Measurements from ENCODE around the gene HERC6.

HERC6 gene

DNA sequence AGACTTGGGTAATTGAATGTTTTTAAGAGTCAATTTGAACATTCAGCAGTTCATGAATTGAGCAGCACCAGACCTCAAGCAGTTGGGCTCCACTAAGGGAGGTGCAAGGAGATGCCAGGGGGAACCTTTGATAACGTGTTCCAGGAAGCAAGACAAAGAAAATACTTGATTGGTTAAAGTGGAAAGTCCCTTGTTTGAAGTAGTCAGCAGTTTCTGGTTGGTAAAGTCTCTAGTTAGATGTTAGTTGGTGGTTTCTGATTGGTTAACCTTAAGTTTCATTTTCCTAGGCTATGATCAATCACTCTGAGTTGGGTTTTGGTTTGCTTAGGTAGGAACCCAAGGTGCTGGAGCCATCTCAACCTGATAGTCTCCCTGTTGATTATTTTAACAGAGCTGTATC is 4.0 kb downstream of the HERC6 start:
- Histone ChIP-seq H3K9me3 (ENCODE audit: control insufficient read depth, insufficient read depth, low read depth, low read length) (no peaks in the 10 kb centered on the region), H3K36me3 (ENCODE audit: control insufficient read depth in 2 of 2, insufficient read depth in 1 of 2, low read length in 2 of 2) (peaks cover 0 to 9% of the 10 kb centered on the region in 2 experiments; a peak in 1 of 3 replicates), H3K4me3 (ENCODE audit: low read depth, low read length) (no peak overlapping the region), H3K4me1 (ENCODE audit: control insufficient read depth, insufficient read depth, low read length) (no peaks in the 10 kb centered on the region), H3K27ac (ENCODE audit: extremely low read depth, low read depth, low read length) (no peak overlapping the region)
- CTCF ChIA-PET = no interaction called here
- POLR2A ChIA-PET = no interaction called here
- TF ChIP-seq ZNF623 (tag by site-specific recombination; IDR thresholded peaks at IDR 0.05) = no peak
- no peak for TF ChIP-seq ZNF473 (tag by site-specific recombination; IDR thresholded peaks at IDR 0.05)

DNA sequence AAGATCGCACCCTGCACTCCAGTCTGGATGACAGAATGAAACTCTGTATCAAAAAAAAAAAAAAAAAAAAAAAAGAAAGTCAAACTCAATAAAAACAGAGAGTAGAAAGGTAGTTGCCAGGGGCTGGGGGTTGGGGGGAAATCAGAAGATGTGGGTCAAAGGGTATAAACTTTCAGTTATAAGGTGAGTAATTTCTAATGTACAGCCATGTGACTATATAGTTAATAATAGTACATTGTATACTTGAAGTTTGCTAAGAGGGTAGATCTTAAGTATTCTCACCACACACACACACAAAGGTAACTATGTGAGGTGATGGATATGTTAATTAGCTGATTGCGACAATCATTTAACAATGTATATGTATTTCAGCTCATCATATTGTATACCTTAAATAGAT is 11.5 kb downstream of the HERC6 start:
- no peaks in the 10 kb centered on the region for H3K4me1 ChIP-seq (ENCODE audit: control insufficient read depth, insufficient read depth, low read length)
- H3K36me3 ChIP-seq (ENCODE audit: control insufficient read depth in 2 of 2, insufficient read depth in 1 of 2, low read length in 2 of 2) = peaks cover 0 to 26% of the 10 kb centered on the region in 2 experiments; a peak in 1 of 3 replicates
- TF ChIP-seq ZNF157 (tag by site-specific recombination; IDR thresholded peaks at IDR 0.05) = no peak
- TF ChIP-seq, protein P1, sequence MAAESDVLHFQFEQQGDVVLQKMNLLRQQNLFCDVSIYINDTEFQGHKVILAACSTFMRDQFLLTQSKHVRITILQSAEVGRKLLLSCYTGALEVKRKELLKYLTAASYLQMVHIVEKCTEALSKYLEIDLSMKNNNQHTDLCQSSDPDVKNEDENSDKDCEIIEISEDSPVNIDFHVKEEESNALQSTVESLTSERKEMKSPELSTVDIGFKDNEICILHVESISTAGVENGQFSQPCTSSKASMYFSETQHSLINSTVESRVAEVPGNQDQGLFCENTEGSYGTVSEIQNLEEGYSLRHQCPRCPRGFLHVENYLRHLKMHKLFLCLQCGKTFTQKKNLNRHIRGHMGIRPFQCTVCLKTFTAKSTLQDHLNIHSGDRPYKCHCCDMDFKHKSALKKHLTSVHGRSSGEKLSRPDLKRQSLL (tag by site-specific recombination; IDR thresholded peaks at IDR 0.05) = no peak
- no peak for TF ChIP-seq ZNF221 (tag by site-specific recombination; IDR thresholded peaks at IDR 0.05; ENCODE audit: borderline replicate concordance)
- no peak for TF ChIP-seq HOXD13 (CRISPR knock-in tag; IDR thresholded peaks at IDR 0.05; ENCODE audit: borderline replicate concordance)
- TF ChIP-seq, protein P2, sequence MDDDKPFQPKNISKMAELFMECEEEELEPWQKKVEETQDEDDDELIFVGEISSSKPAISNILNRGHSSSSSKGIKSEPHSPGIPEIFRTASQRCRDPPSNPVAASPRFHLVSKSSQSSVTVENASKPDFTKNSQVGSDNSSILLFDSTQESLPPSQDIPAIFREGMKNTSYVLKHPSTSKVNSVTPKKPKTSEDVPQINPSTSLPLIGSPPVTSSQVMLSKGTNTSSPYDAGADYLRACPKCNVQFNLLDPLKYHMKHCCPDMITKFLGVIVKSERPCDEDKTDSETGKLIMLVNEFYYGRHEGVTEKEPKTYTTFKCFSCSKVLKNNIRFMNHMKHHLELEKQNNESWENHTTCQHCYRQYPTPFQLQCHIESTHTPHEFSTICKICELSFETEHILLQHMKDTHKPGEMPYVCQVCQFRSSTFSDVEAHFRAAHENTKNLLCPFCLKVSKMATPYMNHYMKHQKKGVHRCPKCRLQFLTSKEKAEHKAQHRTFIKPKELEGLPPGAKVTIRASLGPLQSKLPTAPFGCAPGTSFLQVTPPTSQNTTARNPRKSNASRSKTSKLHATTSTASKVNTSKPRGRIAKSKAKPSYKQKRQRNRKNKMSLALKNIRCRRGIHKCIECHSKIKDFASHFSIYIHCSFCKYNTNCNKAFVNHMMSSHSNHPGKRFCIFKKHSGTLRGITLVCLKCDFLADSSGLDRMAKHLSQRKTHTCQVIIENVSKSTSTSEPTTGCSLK (tag by site-specific recombination; IDR thresholded peaks at IDR 0.05) = no peak
- no peak for TF ChIP-seq ZNF777 (tag by site-specific recombination; IDR thresholded peaks at IDR 0.05; ENCODE audit: borderline replicate concordance)
- ChIA-PET POLR2A (no interaction called here), CTCF (no interaction called here)
- H3K4me3 ChIP-seq (ENCODE audit: low read depth, low read length) = no peak overlapping the region
- H3K9me3 ChIP-seq (ENCODE audit: control insufficient read depth, insufficient read depth, low read depth, low read length) = no peaks in the 10 kb centered on the region
- no peak overlapping the region for H3K27ac ChIP-seq (ENCODE audit: extremely low read depth, low read depth, low read length)

DNA sequence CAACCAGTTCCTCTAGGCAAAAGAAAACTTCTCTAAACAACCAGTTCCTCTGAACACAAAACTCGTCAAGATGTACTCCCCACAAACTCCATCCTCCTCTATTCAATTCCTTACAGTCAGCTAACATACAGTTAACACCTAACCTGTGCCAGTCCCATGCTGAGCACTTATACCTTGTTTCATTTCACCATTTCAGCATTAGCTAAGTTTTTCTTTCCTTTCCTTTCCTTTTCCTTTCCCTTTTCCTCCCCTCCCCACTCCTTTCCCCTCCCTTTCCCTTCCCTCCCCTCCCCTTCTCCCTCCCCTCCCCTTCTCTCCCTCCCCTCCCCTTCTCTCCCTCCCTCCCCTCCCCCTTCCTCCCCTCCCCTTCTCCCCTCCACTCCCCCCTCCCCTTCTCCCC is 13.1 kb downstream of the HERC6 start:
- H3K36me3 ChIP-seq (ENCODE audit: control insufficient read depth in 2 of 2, insufficient read depth in 1 of 2, low read length in 2 of 2) = peaks cover 0 to 27% of the 10 kb centered on the region in 2 experiments; a peak in 1 of 3 replicates
- CTCF ChIA-PET = no interaction called here
- H3K9me3 ChIP-seq (ENCODE audit: control insufficient read depth, insufficient read depth, low read depth, low read length) = no peaks in the 10 kb centered on the region
- H3K4me3 ChIP-seq (ENCODE audit: low read depth, low read length) = no peak overlapping the region
- TF ChIP-seq SP2 (tag by site-specific recombination; IDR thresholded peaks at IDR 0.05) (no peak), PRDM1 (tag by site-specific recombination; IDR thresholded peaks at IDR 0.05) (peak; percentile 58)
- H3K27ac ChIP-seq (ENCODE audit: extremely low read depth, low read depth, low read length) = no peak overlapping the region
- POLR2A ChIA-PET = no interaction called here
- no peaks in the 10 kb centered on the region for H3K4me1 ChIP-seq (ENCODE audit: control insufficient read depth, insufficient read depth, low read length)

DNA sequence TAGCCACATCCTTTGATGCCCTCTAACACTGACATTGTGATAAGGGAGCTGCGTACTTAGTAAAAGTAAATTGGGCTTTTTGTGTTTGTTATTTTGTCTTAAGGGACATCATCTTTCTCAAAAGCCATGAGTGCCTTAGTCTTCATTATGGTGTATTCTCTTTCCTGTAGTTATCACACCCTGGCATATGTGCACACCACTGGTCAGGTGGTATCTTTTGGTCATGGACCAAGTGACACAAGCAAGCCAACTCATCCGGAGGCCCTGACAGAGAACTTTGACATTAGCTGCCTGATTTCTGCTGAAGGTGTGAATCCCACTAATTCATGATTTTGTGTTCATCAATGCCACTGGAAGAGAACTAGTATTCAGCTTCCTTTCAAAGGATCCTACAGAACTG is 18.0 kb downstream of the HERC6 start:
- CTCF ChIA-PET = no interaction called here
- POLR2A ChIA-PET = no interaction called here

DNA sequence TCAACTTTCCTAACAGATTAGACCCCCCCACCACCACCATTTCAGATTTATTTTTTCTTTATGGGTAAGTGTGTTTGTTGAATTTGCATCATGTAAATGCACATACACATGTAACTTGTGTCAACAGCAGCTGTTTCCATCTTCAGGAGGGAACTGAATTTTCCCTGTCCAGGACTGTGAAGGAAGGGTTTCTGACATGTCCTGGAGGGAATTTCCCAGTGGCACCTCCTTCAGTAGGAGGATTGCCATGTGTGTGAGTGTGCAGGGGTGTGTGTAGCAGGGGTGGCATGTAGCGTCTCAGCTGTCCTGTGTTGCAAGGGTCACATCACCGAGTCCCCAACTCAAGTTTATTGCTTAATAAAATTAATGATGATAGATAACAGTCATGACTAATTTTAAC is 19.7 kb downstream of the HERC6 start:
- ChIA-PET CTCF (no interaction called here), POLR2A (no interaction called here)
- Histone ChIP-seq H3K4me3 (ENCODE audit: low read depth, low read length) (no peak overlapping the region), H3K9me3 (ENCODE audit: control insufficient read depth, insufficient read depth, low read depth, low read length) (no peaks in the 10 kb centered on the region), H3K36me3 (ENCODE audit: control insufficient read depth in 2 of 2, insufficient read depth in 1 of 2, low read length in 2 of 2) (peaks cover 0 to 16% of the 10 kb centered on the region in 2 experiments; a peak in 2 of 3 replicates), H3K4me1 (ENCODE audit: control insufficient read depth, insufficient read depth, low read length) (no peaks in the 10 kb centered on the region), H3K27ac (ENCODE audit: extremely low read depth, low read depth, low read length) (no peak overlapping the region)
- no peak for TF ChIP-seq ZNF426 (tag by site-specific recombination; IDR thresholded peaks at IDR 0.05)
- TF ChIP-seq SCRT2 (tag by site-specific recombination; IDR thresholded peaks at IDR 0.05) = no peak
- no peak for TF ChIP-seq ZNF514 (tag by site-specific recombination; IDR thresholded peaks at IDR 0.05)
- no peak for TF ChIP-seq BCL11A (tag by site-specific recombination; IDR thresholded peaks at IDR 0.05; ENCODE audit: low read depth)
- TF ChIP-seq ZNF624 (tag by site-specific recombination; IDR thresholded peaks at IDR 0.05) = no peak
- TF ChIP-seq, protein P3, sequence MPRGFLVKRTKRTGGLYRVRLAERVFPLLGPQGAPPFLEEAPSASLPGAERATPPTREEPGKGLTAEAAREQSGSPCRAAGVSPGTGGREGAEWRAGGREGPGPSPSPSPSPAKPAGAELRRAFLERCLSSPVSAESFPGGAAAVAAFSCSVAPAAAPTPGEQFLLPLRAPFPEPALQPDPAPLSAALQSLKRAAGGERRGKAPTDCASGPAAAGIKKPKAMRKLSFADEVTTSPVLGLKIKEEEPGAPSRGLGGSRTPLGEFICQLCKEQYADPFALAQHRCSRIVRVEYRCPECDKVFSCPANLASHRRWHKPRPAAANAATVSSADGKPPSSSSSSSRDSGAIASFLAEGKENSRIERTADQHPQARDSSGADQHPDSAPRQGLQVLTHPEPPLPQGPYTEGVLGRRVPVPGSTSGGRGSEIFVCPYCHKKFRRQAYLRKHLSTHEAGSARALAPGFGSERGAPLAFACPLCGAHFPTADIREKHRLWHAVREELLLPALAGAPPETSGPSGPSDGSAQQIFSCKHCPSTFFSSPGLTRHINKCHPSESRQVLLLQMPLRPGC (tag by site-specific recombination; IDR thresholded peaks at IDR 0.05) = no peak
- no peak for TF ChIP-seq ZNF416 (tag by site-specific recombination; IDR thresholded peaks at IDR 0.05)

More for the DNA sequence above, 18.0 kb downstream of the HERC6 start:
- no peaks in the 10 kb centered on the region for H3K9me3 ChIP-seq (ENCODE audit: control insufficient read depth, insufficient read depth, low read depth, low read length)
- no peak overlapping the region for H3K27ac ChIP-seq (ENCODE audit: extremely low read depth, low read depth, low read length)
- peaks cover 0 to 22% of the 10 kb centered on the region in 2 experiments; a peak in 2 of 3 replicates for H3K36me3 ChIP-seq (ENCODE audit: control insufficient read depth in 2 of 2, insufficient read depth in 1 of 2, low read length in 2 of 2)
- H3K4me1 ChIP-seq (ENCODE audit: control insufficient read depth, insufficient read depth, low read length) = no peaks in the 10 kb centered on the region
- no peak for TF ChIP-seq ZNF76 (tag by site-specific recombination; IDR thresholded peaks at IDR 0.05; ENCODE audit: borderline replicate concordance, low read depth)
- H3K4me3 ChIP-seq (ENCODE audit: low read depth, low read length) = no peak overlapping the region

Measured in HEK293 (cell line).